GM12872 (cell line): ENCODE measurements around the gene EPHA2.

Experiments
- CTCF ChIP-seq: IDR thresholded peaks from 3 replicates; pipeline ENCODE4 v1.5.1; 2011; ENCODE audit warnings: low read depth, mild to moderate bottlenecking, low read length, moderate library complexity; ENCODE audit not compliant: insufficient read depth

EPHA2 gene

GRCh38 chr1:16139473-16139962 is 16.4 kb downstream of the EPHA2 start:
- TF ChIP-seq CTCF: no peak

- TF ChIP-seq CTCF: no peak
Observed at GRCh38 chr1:16138772-16139221, 17.1 kb downstream of the EPHA2 start.

GRCh38 chr1:16137890-16138467 is 17.9 kb downstream of the EPHA2 start:
- no peak for TF ChIP-seq CTCF

GRCh38 chr1:16135501-16135900 is 20.4 kb downstream of the EPHA2 start:
- no peak for TF ChIP-seq CTCF

- no peak for TF ChIP-seq CTCF
Observed at GRCh38 chr1:16134906-16135305, 21.0 kb downstream of the EPHA2 start.

GRCh38 chr1:16134066-16134801 is 21.6 kb downstream of the EPHA2 start:
- TF ChIP-seq CTCF: no peak

GRCh38 chr1:16133007-16133961 is 22.6 kb downstream of the EPHA2 start:
- no peak for TF ChIP-seq CTCF
